Caco-2 (cell line): ENCODE results near the gene EVPL. TPM values are rescaled to one million over a fixed set of nuclear protein-coding genes. Genes with fewer than 3 reads are reported as not detected.

Source experiments
- BruUV-seq: library from RNA; stranded (reverse); fragments of 400-500 nt; replicated peaks from 2 replicates; lab custom pipeline; 2021; lab: Mats Ljungman, UMichigan
- CTCF ChIA-PET: fragments of 300-600 bp; sonication (Branson Sonifier 250); formaldehyde crosslinking; loops from one replicate; lab custom pipeline; 2022; ENCODE audit warnings: antibody characterized with exemption; lab: Charles Lee
- POLR2A ChIA-PET: fragments of 300-600 bp; sonication (Branson Sonifier 250); formaldehyde crosslinking; loops from one replicate; lab custom pipeline; 2022; ENCODE audit warnings: antibody characterized with exemption; lab: Charles Lee
- DNase-seq, 2 experiments: peaks; one replicate each; pipeline versions ENCODE4 v3.0.0 to v3.0.0-alpha.2; 2020 to 2022
- H3K27me3 ChIP-seq: replicated peaks from 2 replicates; pipeline ENCODE4 v1.6.0; 2011; ENCODE audit warnings: low read length; ENCODE audit not compliant: control insufficient read depth, insufficient read depth
- H3K36me3 ChIP-seq: 2 replicates; pipeline ENCODE4 v1.5.1; 2011; ENCODE audit warnings: low read length; ENCODE audit not compliant: control insufficient read depth, insufficient read depth
- H3K4me1 ChIP-seq: fragments of 250-450 bp; sonication (Bioruptor Pico); 2 replicates; pipeline ENCODE4 v1.5.1; 2020; ENCODE audit warnings: mild to moderate bottlenecking
- H3K4me3 ChIP-seq: 2 replicates; pipeline ENCODE4 v1.5.1; 2011; ENCODE audit warnings: low read depth, mild to moderate bottlenecking, control low read depth, low read length
- H3K9me3 ChIP-seq: fragments of 250-450 bp; sonication (Bioruptor Pico); 2 replicates; pipeline ENCODE4 v1.5.1; 2020; ENCODE audit warnings: mild to moderate bottlenecking, moderate library complexity
- H3K27ac Mint-ChIP-seq: one replicate; pipeline ENCODE4 v1.8.0; 2022; ENCODE audit warnings: mixed read lengths; ENCODE audit not compliant: unreplicated experiment
- H3K27me3 Mint-ChIP-seq: one replicate; pipeline ENCODE4 v1.8.0; 2022; ENCODE audit warnings: mixed read lengths; ENCODE audit not compliant: insufficient read depth, unreplicated experiment
- H3K36me3 Mint-ChIP-seq: one replicate; pipeline ENCODE4 v1.8.0; 2022; ENCODE audit warnings: mild to moderate bottlenecking, mixed read lengths; ENCODE audit not compliant: insufficient read depth, unreplicated experiment
- H3K4me1 Mint-ChIP-seq: one replicate; pipeline ENCODE4 v1.8.0; 2022; ENCODE audit warnings: low read depth, mixed read lengths; ENCODE audit not compliant: unreplicated experiment
- H3K4me3 Mint-ChIP-seq: one replicate; pipeline ENCODE4 v1.8.0; 2022; ENCODE audit warnings: mild to moderate bottlenecking, moderate library complexity, mixed read lengths; ENCODE audit not compliant: unreplicated experiment
- H3K9me3 Mint-ChIP-seq: one replicate; pipeline ENCODE4 v1.8.0; 2022; ENCODE audit warnings: mixed read lengths; ENCODE audit not compliant: unreplicated experiment
- intact Hi-C: fragments of 100-400 bp; cut with micrococcal nuclease; formaldehyde crosslinking; loops from one replicate; pipeline ENCODE4 v1.10.0; 2022; ENCODE audit not compliant: unreplicated experiment
- total RNA-seq: library from RNA; stranded (reverse); gene quantifications from 2 replicates; pipeline ENCODE4 v1.2.3, GENCODE V29; 2022
- TF ChIP-seq, protein P1 (sequence below), 2 experiments: fragments of 200-600 bp in 1 of 2; IDR thresholded peaks; 1 replicate in 1 of 2; 2 replicates in 1 of 2; pipeline versions ENCODE4 v1.5.1 to v1.8.0; 2011 to 2022; ENCODE audit warnings: antibody characterized with exemption in 1 of 2, control low read depth in 1 of 2, inconsistent platforms in 1 of 2, low read depth in 1 of 2, low read length in 1 of 2, mild to moderate bottlenecking in 1 of 2, moderate library complexity in 1 of 2; ENCODE audit not compliant: insufficient read depth in 1 of 2, severe bottlenecking in 1 of 2, unreplicated experiment in 1 of 2

Gene EVPL
- total RNA-seq, 1 experiment from 2014 or later = 0.16 TPM

DNA sequence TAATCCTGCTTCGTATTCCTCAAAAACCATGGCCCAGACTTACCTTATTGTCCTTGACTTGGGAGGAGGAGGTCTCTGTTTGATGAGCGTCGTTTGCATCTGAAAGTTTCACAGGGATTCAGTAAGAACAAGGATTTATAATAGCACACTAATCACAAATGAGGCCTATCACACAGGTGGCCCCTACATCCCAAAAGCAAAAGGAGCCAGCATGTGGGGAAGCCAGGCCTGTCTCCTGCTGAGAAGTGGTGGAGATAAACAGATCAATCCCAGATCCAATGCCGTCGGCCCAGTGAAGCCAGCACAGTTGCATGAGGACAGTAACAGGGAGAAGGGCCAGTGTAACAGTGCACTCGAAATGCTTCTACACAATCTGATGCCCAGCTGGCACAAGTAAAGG is 13.3 kb upstream of the EVPL start:
- Histone ChIP-seq H3K9me3 (no peaks in the 10 kb centered on the region), H3K4me1 (no peaks in the 10 kb centered on the region), H3K36me3 (peaks cover 9% of the 10 kb centered on the region), H3K27me3 (no peaks in the 10 kb centered on the region), H3K4me3 (no peak overlapping the region)
- no peaks in the 10 kb centered on the region for H3K9me3 Mint-ChIP-seq
- DNase-seq = no peak
- no peak overlapping the region for H3K4me3 Mint-ChIP-seq
- CTCF ChIA-PET = no interaction called here
- TF ChIP-seq, protein P1, sequence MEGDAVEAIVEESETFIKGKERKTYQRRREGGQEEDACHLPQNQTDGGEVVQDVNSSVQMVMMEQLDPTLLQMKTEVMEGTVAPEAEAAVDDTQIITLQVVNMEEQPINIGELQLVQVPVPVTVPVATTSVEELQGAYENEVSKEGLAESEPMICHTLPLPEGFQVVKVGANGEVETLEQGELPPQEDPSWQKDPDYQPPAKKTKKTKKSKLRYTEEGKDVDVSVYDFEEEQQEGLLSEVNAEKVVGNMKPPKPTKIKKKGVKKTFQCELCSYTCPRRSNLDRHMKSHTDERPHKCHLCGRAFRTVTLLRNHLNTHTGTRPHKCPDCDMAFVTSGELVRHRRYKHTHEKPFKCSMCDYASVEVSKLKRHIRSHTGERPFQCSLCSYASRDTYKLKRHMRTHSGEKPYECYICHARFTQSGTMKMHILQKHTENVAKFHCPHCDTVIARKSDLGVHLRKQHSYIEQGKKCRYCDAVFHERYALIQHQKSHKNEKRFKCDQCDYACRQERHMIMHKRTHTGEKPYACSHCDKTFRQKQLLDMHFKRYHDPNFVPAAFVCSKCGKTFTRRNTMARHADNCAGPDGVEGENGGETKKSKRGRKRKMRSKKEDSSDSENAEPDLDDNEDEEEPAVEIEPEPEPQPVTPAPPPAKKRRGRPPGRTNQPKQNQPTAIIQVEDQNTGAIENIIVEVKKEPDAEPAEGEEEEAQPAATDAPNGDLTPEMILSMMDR (IDR thresholded peaks at IDR 0.05; ENCODE audit: insufficient read depth in 1 of 2, low read depth in 1 of 2, low read length in 1 of 2, severe bottlenecking in 1 of 2, unreplicated experiment in 1 of 2) = no peak
- H3K27me3 Mint-ChIP-seq = no peaks in the 10 kb centered on the region
- H3K36me3 Mint-ChIP-seq = peaks cover 67% of the 10 kb centered on the region
- POLR2A ChIA-PET = no interaction called here
- intact Hi-C loops = no loop called here
- BruUV-seq = no TSS peak
- no peak overlapping the region for H3K27ac Mint-ChIP-seq
- no peaks in the 10 kb centered on the region for H3K4me1 Mint-ChIP-seq

DNA sequence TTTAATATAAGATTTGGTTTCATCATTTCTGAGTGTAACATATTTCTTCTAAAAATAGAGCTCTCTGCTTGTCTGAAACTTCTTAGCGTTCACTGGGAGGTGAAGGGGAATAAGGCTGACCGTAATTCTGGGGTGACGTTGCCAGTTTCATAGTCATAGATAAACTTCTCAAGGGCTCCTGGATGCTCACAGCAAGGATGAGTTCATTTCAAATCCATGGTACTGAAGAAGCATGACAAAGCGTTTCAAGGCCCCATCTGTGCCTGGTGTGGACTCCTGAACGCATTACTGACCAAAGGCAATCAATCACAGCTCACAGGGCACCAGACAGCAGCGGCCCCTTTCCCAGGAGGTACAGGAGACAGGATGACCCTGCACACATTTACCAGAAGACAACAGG is 12.0 kb upstream of the EVPL start:
- ChIA-PET CTCF (no interaction called here), POLR2A (interaction anchor here (0.6 kb wide), 1 partner anchor 47 kb away, joined by 3 read pairs; no protein-coding TSS in a partner anchor)
- Mint-ChIP-seq H3K27me3 (no peaks in the 10 kb centered on the region), H3K9me3 (no peaks in the 10 kb centered on the region), H3K4me1 (no peaks in the 10 kb centered on the region), H3K4me3 (no peak overlapping the region), H3K36me3 (peaks cover 55% of the 10 kb centered on the region), H3K27ac (no peak overlapping the region)
- no peaks in the 10 kb centered on the region for H3K9me3 ChIP-seq
- no peaks in the 10 kb centered on the region for H3K27me3 ChIP-seq
- H3K4me3 ChIP-seq = no peak overlapping the region
- DNase-seq = no peak
- TF ChIP-seq, protein P1 (IDR thresholded peaks at IDR 0.05; ENCODE audit: insufficient read depth in 1 of 2, low read depth in 1 of 2, low read length in 1 of 2, severe bottlenecking in 1 of 2, unreplicated experiment in 1 of 2) = no peak
- intact Hi-C loops = no loop called here
- no peaks in the 10 kb centered on the region for H3K4me1 ChIP-seq
- H3K36me3 ChIP-seq = peaks cover 7% of the 10 kb centered on the region; the same call in 1 of the 2 replicates
- no TSS peak for BruUV-seq

DNA sequence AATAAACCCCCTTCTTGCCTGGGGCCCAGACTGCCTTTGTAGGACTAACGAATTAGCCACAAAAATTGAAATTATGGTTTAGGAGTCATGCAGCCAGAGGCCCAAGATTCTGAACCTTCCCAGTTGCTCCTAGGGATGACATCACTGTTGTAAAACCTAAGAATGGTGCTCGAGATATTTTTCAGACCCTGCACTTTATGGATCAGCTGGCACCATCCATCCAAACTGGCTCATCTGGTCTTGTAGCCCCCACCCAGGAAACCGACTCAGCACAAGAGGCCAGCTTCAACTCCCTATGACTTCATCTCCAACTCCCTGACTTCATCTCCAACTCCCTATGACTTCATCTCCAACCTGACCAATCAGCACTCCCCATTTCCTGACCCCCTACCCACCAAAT is 10.9 kb upstream of the EVPL start:
- no peak for DNase-seq
- POLR2A ChIA-PET = no interaction called here
- Mint-ChIP-seq H3K36me3 (peaks cover 44% of the 10 kb centered on the region), H3K4me3 (no peak overlapping the region), H3K9me3 (no peaks in the 10 kb centered on the region), H3K27ac (no peak overlapping the region), H3K27me3 (no peaks in the 10 kb centered on the region), H3K4me1 (no peaks in the 10 kb centered on the region)
- TF ChIP-seq, protein P1 (IDR thresholded peaks at IDR 0.05; ENCODE audit: insufficient read depth in 1 of 2, low read depth in 1 of 2, low read length in 1 of 2, severe bottlenecking in 1 of 2, unreplicated experiment in 1 of 2) = no peak
- no TSS peak for BruUV-seq
- Histone ChIP-seq H3K27me3 (no peaks in the 10 kb centered on the region), H3K36me3 (peaks cover 7% of the 10 kb centered on the region; the same call in 1 of the 2 replicates), H3K4me1 (no peaks in the 10 kb centered on the region), H3K4me3 (no peak overlapping the region), H3K9me3 (peaks cover 3% of the 10 kb centered on the region)
- intact Hi-C loops = no loop called here
- CTCF ChIA-PET = no interaction called here
